ENCODE data around the gene XCR1.
"Not testable (repeated sequence)": the region's sequence is repeated elsewhere in the genome, so short reads cannot be mapped to it uniquely, and the experiment has no call there.

Gene XCR1

GRCh38 chr3:46027021-46027705 lies at the start of gene XCR1:
XCR1 (minus strand) TSS chr3:46027483; CDS start chr3:46021947, 5,536 bp downstream.
- DNase-seq, result no peak

GRCh38 chr3:46076606-46077005 lies 49.3 kb upstream of the XCR1 start:
- DNase-seq, result no peak

GRCh38 chr3:46075816-46076215 lies 48.5 kb upstream of the XCR1 start:
- DNase-seq, result no peak

GRCh38 chr3:46071222-46071858 lies 44.1 kb upstream of the XCR1 start:
- no peak for DNase-seq

GRCh38 chr3:46070595-46071093 lies 43.4 kb upstream of the XCR1 start:
- DNase-seq, result peak; percentile 39

GRCh38 chr3:46068501-46068900 lies 41.2 kb upstream of the XCR1 start:
- DNase-seq, result no peak

- no peak for DNase-seq
Measured at GRCh38 chr3:46067401-46067800, 40.1 kb upstream of the XCR1 start.

- no peak for DNase-seq
Measured at GRCh38 chr3:46065750-46066256, 38.5 kb upstream of the XCR1 start.

- DNase-seq, result peak; percentile 36
Measured at GRCh38 chr3:46065294-46065705, 38.0 kb upstream of the XCR1 start.

- no peak for DNase-seq
Measured at GRCh38 chr3:46062679-46063078, 35.4 kb upstream of the XCR1 start.

- DNase-seq, result no peak
Measured at GRCh38 chr3:46061887-46062286, 34.6 kb upstream of the XCR1 start.

- no peak for DNase-seq
Measured at GRCh38 chr3:46061108-46061720, 33.9 kb upstream of the XCR1 start.

- DNase-seq, result no peak
Measured at GRCh38 chr3:46060551-46060950, 33.3 kb upstream of the XCR1 start.

GRCh38 chr3:46059432-46059831 lies 32.1 kb upstream of the XCR1 start:
- DNase-seq, result no peak

- no peak for DNase-seq
Measured at GRCh38 chr3:46058981-46059380, 31.7 kb upstream of the XCR1 start.

GRCh38 chr3:46057716-46058115 lies 30.4 kb upstream of the XCR1 start:
- no peak for DNase-seq

- no peak for DNase-seq
Measured at GRCh38 chr3:46056686-46057085, 29.4 kb upstream of the XCR1 start.

GRCh38 chr3:46053761-46054515 lies 26.7 kb upstream of the XCR1 start:
- not testable (repeated sequence) for DNase-seq

- DNase-seq, result not testable (repeated sequence)
Measured at GRCh38 chr3:46053265-46053664, 26.0 kb upstream of the XCR1 start.

GRCh38 chr3:46052531-46052930 lies 25.2 kb upstream of the XCR1 start:
- no peak for DNase-seq

GRCh38 chr3:46049093-46049492 lies 21.8 kb upstream of the XCR1 start:
- DNase-seq, result no peak

GRCh38 chr3:46046231-46046630 lies 18.9 kb upstream of the XCR1 start:
- DNase-seq, result peak; percentile 46

- DNase-seq, result no peak
Measured at GRCh38 chr3:46038916-46039315, 11.6 kb upstream of the XCR1 start.

Measured in activated CD4-positive, alpha-beta T cell treated with anti-CD3 and anti-CD28 coated beads, Interleukin-10, Interleukin-2, amounts not matched to agents 100 ng/mL and 50 ng/mL, durations not matched to agents 16 hours and 8 hours (primary cell).